GM23248 (cell line): ENCODE data around the gene TEX13A. TPM values are rescaled to one million over a fixed set of nuclear protein-coding genes. Genes with fewer than 3 reads are reported as not detected.

Experiments
- DNase-seq: peaks from one replicate; pipeline ENCODE4 v3.0.0-alpha.2; 2015
- H2AFZ ChIP-seq: fragments of 200-600 bp; sonication (generic); 2 replicates; pipeline ENCODE4 v1.6.1; 2016; ENCODE audit warnings: antibody characterized with exemption
- H3F3A ChIP-seq: fragments of 200-600 bp; sonication (generic); 2 replicates; pipeline ENCODE4 v1.6.1; 2016; ENCODE audit warnings: mild to moderate bottlenecking, antibody characterized with exemption, mixed run types; ENCODE audit not compliant: insufficient read depth
- H3K27ac ChIP-seq: fragments of 200-600 bp; sonication (generic); 2 replicates; pipeline ENCODE4 v1.5.1; 2016; ENCODE audit warnings: mild to moderate bottlenecking
- H3K27me3 ChIP-seq: fragments of 200-600 bp; sonication (generic); replicated peaks from 2 replicates; pipeline ENCODE4 v1.6.1; 2016; ENCODE audit warnings: mild to moderate bottlenecking; ENCODE audit not compliant: insufficient read depth
- H3K36me3 ChIP-seq: fragments of 200-600 bp; sonication (generic); 2 replicates; pipeline ENCODE4 v1.6.1; 2016; ENCODE audit warnings: low read depth, mild to moderate bottlenecking
- H3K4me1 ChIP-seq: fragments of 200-600 bp; sonication (generic); 2 replicates; pipeline ENCODE4 v1.6.1; 2016; ENCODE audit warnings: mild to moderate bottlenecking; ENCODE audit not compliant: insufficient read depth
- H3K4me2 ChIP-seq: fragments of 200-600 bp; sonication (generic); one replicate; pipeline ENCODE4 v1.6.1; 2016; ENCODE audit warnings: mild to moderate bottlenecking; ENCODE audit not compliant: unreplicated experiment
- H3K4me3 ChIP-seq: fragments of 200-600 bp; sonication (generic); 2 replicates; pipeline ENCODE4 v1.5.1; 2016; ENCODE audit warnings: mild to moderate bottlenecking
- H3K79me2 ChIP-seq: fragments of 200-600 bp; sonication (generic); 2 replicates; pipeline ENCODE4 v1.6.1; 2016; ENCODE audit warnings: mild to moderate bottlenecking; ENCODE audit not compliant: insufficient read depth
- H3K9ac ChIP-seq: fragments of 200-600 bp; sonication (generic); 2 replicates; pipeline ENCODE4 v1.6.1; 2016; ENCODE audit warnings: mild to moderate bottlenecking
- H3K9me2 ChIP-seq: fragments of 200-600 bp; sonication (generic); 2 replicates; pipeline ENCODE4 v1.6.1; 2016; ENCODE audit warnings: mixed run types, mild to moderate bottlenecking, moderate library complexity; ENCODE audit not compliant: insufficient read depth
- H3K9me3 ChIP-seq: fragments of 200-600 bp; sonication (generic); one replicate; pipeline ENCODE4 v1.6.1; 2017; ENCODE audit warnings: low read depth
- H4K20me1 ChIP-seq: fragments of 200-600 bp; sonication (generic); 2 replicates; pipeline ENCODE4 v1.6.0; 2016; ENCODE audit not compliant: insufficient read depth
- EZH2 ChIP-seq: fragments of 200-600 bp; sonication (generic); IDR thresholded peaks from 2 replicates; pipeline ENCODE4 v1.6.1; 2018; ENCODE audit warnings: antibody characterized with exemption, mild to moderate bottlenecking; ENCODE audit not compliant: insufficient read depth, poor library complexity, severe bottlenecking
- EZH2phosphoT487 ChIP-seq: fragments of 200-600 bp; sonication (generic); IDR thresholded peaks from 2 replicates; pipeline ENCODE4 v1.6.1; 2018; ENCODE audit warnings: antibody characterized with exemption, moderate library complexity, mild to moderate bottlenecking, low read depth; ENCODE audit not compliant: insufficient read depth
- WGBS, 2 experiments: methylation state at CpG; one replicate each; pipeline ENCODE4 v1.1.6; 2015 to 2017; ENCODE audit warnings: low lambda C conversion rate in 2 of 2, low coverage in 1 of 2; ENCODE audit errors: missing lambda C conversion rate in 2 of 2; 5-methylcytosine and 5-hydroxymethylcytosine counted together
- in situ Hi-C: fragments of 300-500 bp; cut with MboI; formaldehyde crosslinking; loops from 2 replicates; pipeline ENCODE4 v1.15.0; 2020
- polyA plus RNA-seq: library from polyadenylated mRNA; unstranded; fragments of >200 nt; fragmentation: Nextera tagmentation; extraction: Ambion mirVana; gene quantifications from 2 replicates; pipeline ENCODE4 v1.2.1, GENCODE V29; 2016
- total RNA-seq: library from RNA; depleted of rRNA; stranded (reverse); fragments of >200 nt; shearing (Covaris generic); gene quantifications from 2 replicates; pipeline ENCODE4 v1.2.3, GENCODE V29; 2014

TEX13A gene
- total and polyA plus RNA-seq, 2 experiments from 2014 or later = not detected

GRCh38 chrX:105191878-105192277 is 28.6 kb downstream of the TEX13A start:
- no peak overlapping the region for H3K4me2 ChIP-seq
- DNase-seq = peak; percentile 18
- H3F3A ChIP-seq = no peaks in the 10 kb centered on the region

GRCh38 chrX:105190252-105190853 is 30.1 kb downstream of the TEX13A start:
- no peaks in the 10 kb centered on the region for H4K20me1 ChIP-seq
- no peak overlapping the region for H2AFZ ChIP-seq

More at GRCh38 chrX:105191878-105192277, 28.6 kb downstream of the TEX13A start:
- Histone ChIP-seq H3K79me2 (no peaks in the 10 kb centered on the region), H3K9me3 (no peaks in the 10 kb centered on the region), H3K9ac (no peak overlapping the region), H4K20me1 (no peaks in the 10 kb centered on the region), H3K4me3 (no peak overlapping the region), H3K9me2 (no peaks in the 10 kb centered on the region), H3K36me3 (no peaks in the 10 kb centered on the region), H3K27me3 (no peaks in the 10 kb centered on the region), H3K27ac (no peak overlapping the region), H3K4me1 (no peaks in the 10 kb centered on the region), H2AFZ (no peak overlapping the region)
- in situ Hi-C loops = no loop called here
- TF ChIP-seq EZH2 (no peak), EZH2phosphoT487 (no peak)
- WGBS, 2 experiments = 6 to 11% methylated on average over 2 of the region's 2 CpGs

GRCh38 chrX:105189093-105189492 is 31.4 kb downstream of the TEX13A start:
- Histone ChIP-seq H3K4me1 (no peaks in the 10 kb centered on the region), H3K4me3 (no peak overlapping the region), H3K27me3 (no peaks in the 10 kb centered on the region), H3K27ac (no peak overlapping the region), H3K79me2 (no peaks in the 10 kb centered on the region), H2AFZ (no peak overlapping the region), H3K9me2 (no peaks in the 10 kb centered on the region), H3K9me3 (no peaks in the 10 kb centered on the region), H3F3A (no peaks in the 10 kb centered on the region), H4K20me1 (no peaks in the 10 kb centered on the region), H3K9ac (no peak overlapping the region), H3K36me3 (no peaks in the 10 kb centered on the region), H3K4me2 (no peak overlapping the region)
- in situ Hi-C loops = no loop called here
- DNase-seq = no peak
- TF ChIP-seq EZH2phosphoT487 = no peak
- no peak for TF ChIP-seq EZH2
- 40 to 41% methylated on average over 6 to 8 of the region's 8 CpGs for WGBS, 2 experiments

More at GRCh38 chrX:105190252-105190853, 30.1 kb downstream of the TEX13A start:
- TF ChIP-seq EZH2 (no peak), EZH2phosphoT487 (no peak)
- DNase-seq = peak; percentile 10
- Histone ChIP-seq H3K4me1 (no peaks in the 10 kb centered on the region), H3K27me3 (no peaks in the 10 kb centered on the region), H3K27ac (no peak overlapping the region), H3K4me3 (no peak overlapping the region), H3K36me3 (no peaks in the 10 kb centered on the region), H3K9me2 (no peaks in the 10 kb centered on the region), H3K9me3 (no peaks in the 10 kb centered on the region), H3F3A (no peaks in the 10 kb centered on the region), H3K4me2 (no peak overlapping the region), H3K9ac (no peak overlapping the region), H3K79me2 (no peaks in the 10 kb centered on the region)
- WGBS, 2 experiments = 0 to 4% methylated on average over 2 of the region's 2 CpGs
- in situ Hi-C loops = no loop called here

DNA sequence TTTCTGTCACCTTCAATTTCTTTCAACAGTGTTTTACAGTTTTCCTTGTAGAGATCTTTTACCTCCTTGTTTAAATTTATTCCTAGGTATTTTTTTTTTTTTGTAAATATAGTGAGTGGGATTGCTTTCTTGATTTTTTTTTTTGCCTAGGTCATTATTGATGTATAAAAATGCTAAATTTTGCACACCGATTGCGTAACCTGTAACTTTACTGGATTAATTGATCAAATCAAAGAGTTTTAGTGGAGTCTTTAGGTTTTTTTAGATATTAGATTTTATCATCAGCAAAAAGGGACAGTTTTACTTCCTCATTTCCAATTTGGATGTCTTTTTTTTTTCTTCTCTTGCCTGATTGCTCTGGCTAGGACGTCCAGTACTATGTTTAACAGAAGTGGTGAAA is 40.9 kb downstream of the TEX13A start:
- no peak overlapping the region for H3K9ac ChIP-seq
- H3K79me2 ChIP-seq = no peaks in the 10 kb centered on the region
- H4K20me1 ChIP-seq = no peaks in the 10 kb centered on the region
- no peak overlapping the region for H3K4me3 ChIP-seq
- H3K36me3 ChIP-seq = no peaks in the 10 kb centered on the region
- in situ Hi-C loops = no loop called here
- H3K4me1 ChIP-seq = no peaks in the 10 kb centered on the region
- no peak for TF ChIP-seq EZH2phosphoT487
- no peak for TF ChIP-seq EZH2
- DNase-seq = no peak
- H3K27me3 ChIP-seq = no peaks in the 10 kb centered on the region
- WGBS, 2 experiments = 29 to 37% methylated on average over 3 of the region's 3 CpGs
- no peaks in the 10 kb centered on the region for H3K9me3 ChIP-seq
- no peak overlapping the region for H3K4me2 ChIP-seq
- H3K27ac ChIP-seq = no peak overlapping the region
- no peaks in the 10 kb centered on the region for H3F3A ChIP-seq
- H2AFZ ChIP-seq = no peak overlapping the region
- H3K9me2 ChIP-seq = no peaks in the 10 kb centered on the region
